ENCODE results near the gene TNXB.

TNXB gene

GRCh38 chr6:32149932-32150870 is 41.1 kb upstream of the TNXB start:
- no peak for TF ChIP-seq POLR2AphosphoS5 (IDR thresholded peaks at IDR 0.05; ENCODE audit: low read depth, low read length)
- no peak for TF ChIP-seq FOXP2 (optimal IDR thresholded peaks at IDR 0.05; ENCODE audit: borderline replicate concordance, extremely low read depth, extremely low read length, insufficient read depth)
- no peak for TF ChIP-seq SIN3A (IDR thresholded peaks at IDR 0.05; ENCODE audit: borderline replicate concordance, insufficient read depth, low read length)
- TF ChIP-seq TAF1 (IDR thresholded peaks at IDR 0.05; ENCODE audit: borderline replicate concordance, insufficient read depth, low read length), result no peak
- TF ChIP-seq REST (IDR thresholded peaks at IDR 0.05; ENCODE audit: insufficient read depth in 1 of 2, low read depth in 2 of 2, low read length in 2 of 2), result no peak

GRCh38 chr6:32149092-32149755 is 40.1 kb upstream of the TNXB start:
- TF ChIP-seq FOXP2 (optimal IDR thresholded peaks at IDR 0.05; ENCODE audit: borderline replicate concordance, extremely low read depth, extremely low read length, insufficient read depth) (no peak), SIN3A (IDR thresholded peaks at IDR 0.05; ENCODE audit: borderline replicate concordance, insufficient read depth, low read length) (no peak), TAF1 (IDR thresholded peaks at IDR 0.05; ENCODE audit: borderline replicate concordance, insufficient read depth, low read length) (no peak), REST (IDR thresholded peaks at IDR 0.05; ENCODE audit: insufficient read depth in 1 of 2, low read depth in 2 of 2, low read length in 2 of 2) (no peak), POLR2AphosphoS5 (IDR thresholded peaks at IDR 0.05; ENCODE audit: low read depth, low read length) (no peak)

- no peak for TF ChIP-seq REST (IDR thresholded peaks at IDR 0.05; ENCODE audit: insufficient read depth in 1 of 2, low read depth in 2 of 2, low read length in 2 of 2)
- no peak for TF ChIP-seq POLR2AphosphoS5 (IDR thresholded peaks at IDR 0.05; ENCODE audit: low read depth, low read length)
- TF ChIP-seq TAF1 (IDR thresholded peaks at IDR 0.05; ENCODE audit: borderline replicate concordance, insufficient read depth, low read length), result no peak
- TF ChIP-seq FOXP2 (optimal IDR thresholded peaks at IDR 0.05; ENCODE audit: borderline replicate concordance, extremely low read depth, extremely low read length, insufficient read depth), result no peak
- no peak for TF ChIP-seq SIN3A (IDR thresholded peaks at IDR 0.05; ENCODE audit: borderline replicate concordance, insufficient read depth, low read length)
Measured at GRCh38 chr6:32148289-32149091, 39.4 kb upstream of the TNXB start.

GRCh38 chr6:32147401-32148132 is 38.4 kb upstream of the TNXB start:
- TF ChIP-seq REST (IDR thresholded peaks at IDR 0.05; ENCODE audit: insufficient read depth in 1 of 2, low read depth in 2 of 2, low read length in 2 of 2) (no peak), SIN3A (IDR thresholded peaks at IDR 0.05; ENCODE audit: borderline replicate concordance, insufficient read depth, low read length) (no peak), POLR2AphosphoS5 (IDR thresholded peaks at IDR 0.05; ENCODE audit: low read depth, low read length) (no peak), FOXP2 (optimal IDR thresholded peaks at IDR 0.05; ENCODE audit: borderline replicate concordance, extremely low read depth, extremely low read length, insufficient read depth) (no peak), TAF1 (IDR thresholded peaks at IDR 0.05; ENCODE audit: borderline replicate concordance, insufficient read depth, low read length) (no peak)
